Activated T-helper 2 cell treated with anti-CD3 and anti-CD28 coated beads, Interferon-gamma antibody, Interleukin-2, Interleukin-4, amounts not matched to agents 10 μg/mL and 5 μg/mL and 100 μg/mL, durations not matched to agents 14 hours and 24 hours and 36 hours (primary cell): ENCODE measurements around the gene ARID3C. TPM values are rescaled to one million over a fixed set of nuclear protein-coding genes. Genes with fewer than 3 reads are reported as not detected.
A peak's percentile ranks its signal among the peaks of the same experiment; 100 is the strongest.

Source experiments
- DNase-seq: peaks from one replicate; pipeline ENCODE4 v3.0.0; 2021; ENCODE audit warnings: low spot score
- H3K27ac Mint-ChIP-seq: one replicate; pipeline ENCODE4 v1.8.0; 2021; ENCODE audit warnings: mixed read lengths
- H3K27me3 Mint-ChIP-seq: one replicate; pipeline ENCODE4 v1.8.0; 2021; ENCODE audit warnings: low read depth, mixed read lengths
- H3K36me3 Mint-ChIP-seq: one replicate; pipeline ENCODE4 v1.8.0; 2021; ENCODE audit warnings: low read depth, mixed read lengths
- H3K4me1 Mint-ChIP-seq: one replicate; pipeline ENCODE4 v1.8.0; 2021; ENCODE audit warnings: low read depth, mixed read lengths
- H3K4me3 Mint-ChIP-seq: one replicate; pipeline ENCODE4 v1.8.0; 2021; ENCODE audit warnings: low read depth, mild to moderate bottlenecking, moderate library complexity, mixed read lengths
- H3K9me3 Mint-ChIP-seq: one replicate; pipeline ENCODE4 v1.8.0; 2021; ENCODE audit warnings: mixed read lengths
- intact Hi-C: fragments of 100-400 bp; cut with micrococcal nuclease; formaldehyde crosslinking; loops from one replicate; pipeline ENCODE4 v1.15.1; 2023
- total RNA-seq: library from RNA; stranded (reverse); gene quantifications from 2 replicates; pipeline ENCODE4 v1.2.3, GENCODE V29; 2022

ARID3C gene
- total RNA-seq = 0.14 and 0.21 TPM in 2 replicates

GRCh38 chr9:34628656-34629490, at the start of gene ARID3C:
TSS of gene ARID3C (minus strand) at chr9:34629066. CDS start at chr9:34628014, 1,052 bp downstream.
- Mint-ChIP-seq H3K27me3 (peaks cover 58% of the 10 kb centered on the region), H3K27ac (no peak within 1 kb of the TSS), H3K4me1 (peaks cover 8% of the 10 kb centered on the region), H3K4me3 (peak within 1 kb of the TSS; percentile 72), H3K9me3 (no peaks in the 10 kb centered on the region), H3K36me3 (peaks cover 16% of the 10 kb centered on the region)
- DNase-seq = peak; percentile 22
- intact Hi-C loops = no loop called here

GRCh38 chr9:34675869-34676268, 47.0 kb upstream of the ARID3C start:
- intact Hi-C loops = no loop called here
- H3K27ac Mint-ChIP-seq = no peak overlapping the region
- no peaks in the 10 kb centered on the region for H3K9me3 Mint-ChIP-seq
- no peaks in the 10 kb centered on the region for H3K27me3 Mint-ChIP-seq
- no peaks in the 10 kb centered on the region for H3K36me3 Mint-ChIP-seq
- no peak overlapping the region for H3K4me3 Mint-ChIP-seq
- no peaks in the 10 kb centered on the region for H3K4me1 Mint-ChIP-seq
- no peak for DNase-seq

GRCh38 chr9:34675048-34675714, 46.3 kb upstream of the ARID3C start:
- Mint-ChIP-seq H3K27me3 (no peaks in the 10 kb centered on the region), H3K4me1 (no peaks in the 10 kb centered on the region), H3K9me3 (no peaks in the 10 kb centered on the region), H3K4me3 (no peak overlapping the region), H3K36me3 (no peaks in the 10 kb centered on the region), H3K27ac (no peak overlapping the region)
- peak; percentile 31 for DNase-seq
- intact Hi-C loops = no loop called here

GRCh38 chr9:34674440-34674839, 45.6 kb upstream of the ARID3C start:
- Mint-ChIP-seq H3K27ac (no peak overlapping the region), H3K9me3 (peaks cover 5% of the 10 kb centered on the region), H3K27me3 (no peaks in the 10 kb centered on the region), H3K4me3 (no peak overlapping the region), H3K4me1 (no peaks in the 10 kb centered on the region), H3K36me3 (peaks cover 5% of the 10 kb centered on the region)
- DNase-seq = no peak
- intact Hi-C loops = no loop called here

- Mint-ChIP-seq H3K27ac (no peak overlapping the region), H3K4me3 (no peak overlapping the region), H3K36me3 (peaks cover 19% of the 10 kb centered on the region), H3K27me3 (no peaks in the 10 kb centered on the region), H3K9me3 (peaks cover 9% of the 10 kb centered on the region), H3K4me1 (no peaks in the 10 kb centered on the region)
- DNase-seq = no peak
- intact Hi-C loops = no loop called here
Measured at GRCh38 chr9:34671307-34671706, 42.4 kb upstream of the ARID3C start.

- no peak for DNase-seq
- no peak overlapping the region for H3K4me3 Mint-ChIP-seq
- H3K4me1 Mint-ChIP-seq = peaks cover 4% of the 10 kb centered on the region
- H3K27ac Mint-ChIP-seq = no peak overlapping the region
- H3K36me3 Mint-ChIP-seq = peaks cover 19% of the 10 kb centered on the region
- intact Hi-C loops = no loop called here
- no peaks in the 10 kb centered on the region for H3K27me3 Mint-ChIP-seq
- H3K9me3 Mint-ChIP-seq = peaks cover 9% of the 10 kb centered on the region
Measured at GRCh38 chr9:34669809-34670562, 41.1 kb upstream of the ARID3C start.

- Mint-ChIP-seq H3K9me3 (peaks cover 9% of the 10 kb centered on the region), H3K36me3 (peaks cover 34% of the 10 kb centered on the region), H3K27ac (peak overlapping the region; percentile 82), H3K27me3 (no peaks in the 10 kb centered on the region), H3K4me1 (peaks cover 34% of the 10 kb centered on the region), H3K4me3 (peak overlapping the region; percentile 85)
- DNase-seq = peak; percentile 83
- intact Hi-C loops = loop anchor here (2.0 kb wide), 2 partner anchors 19 to 27 kb away; partner anchors contain the start of gene GALT
Measured at GRCh38 chr9:34665381-34666250, 36.8 kb upstream of the ARID3C start.

GRCh38 chr9:34665067-34665380, 36.2 kb upstream of the ARID3C start:
- Mint-ChIP-seq H3K4me1 (peaks cover 34% of the 10 kb centered on the region), H3K9me3 (peaks cover 9% of the 10 kb centered on the region), H3K4me3 (peak overlapping the region; percentile 85), H3K36me3 (peaks cover 37% of the 10 kb centered on the region), H3K27ac (peak overlapping the region; percentile 77), H3K27me3 (no peaks in the 10 kb centered on the region)
- intact Hi-C loops = loop anchor here (2.0 kb wide), 2 partner anchors 18 to 26 kb away; partner anchors contain the start of gene GALT
- DNase-seq = no peak

- intact Hi-C loops = loop anchor here (1.0 to 2.0 kb wide), 3 partner anchors 18 to 38 kb away; partner anchors contain the start of gene GALT
- H3K27me3 Mint-ChIP-seq = no peaks in the 10 kb centered on the region
- peaks cover 5% of the 10 kb centered on the region for H3K9me3 Mint-ChIP-seq
- H3K4me1 Mint-ChIP-seq = peaks cover 34% of the 10 kb centered on the region
- peak overlapping the region; percentile 85 for H3K4me3 Mint-ChIP-seq
- DNase-seq = peak; percentile 70
- H3K36me3 Mint-ChIP-seq = peaks cover 32% of the 10 kb centered on the region
- H3K27ac Mint-ChIP-seq = peak overlapping the region; percentile 77
Measured at GRCh38 chr9:34664281-34665066, 35.6 kb upstream of the ARID3C start.

- Mint-ChIP-seq H3K36me3 (peaks cover 24% of the 10 kb centered on the region), H3K4me3 (peak overlapping the region; percentile 31), H3K4me1 (peaks cover 34% of the 10 kb centered on the region), H3K27ac (peak overlapping the region; percentile 77), H3K27me3 (no peaks in the 10 kb centered on the region), H3K9me3 (no peaks in the 10 kb centered on the region)
- intact Hi-C loops = no loop called here
- DNase-seq = peak; percentile 28
Measured at GRCh38 chr9:34663303-34663605, 34.4 kb upstream of the ARID3C start.

GRCh38 chr9:34662526-34663302, 33.8 kb upstream of the ARID3C start, which contains the start of gene CCL27:
TSS of gene CCL27 (minus strand) at chr9:34662657. CDS start at chr9:34662633, 24 bp downstream.
- no peak for DNase-seq
- Mint-ChIP-seq H3K36me3 (peaks cover 19% of the 10 kb centered on the region), H3K9me3 (no peaks in the 10 kb centered on the region), H3K27ac (peak within 1 kb of the TSS; percentile 77), H3K4me1 (peaks cover 34% of the 10 kb centered on the region), H3K27me3 (no peaks in the 10 kb centered on the region), H3K4me3 (peak within 1 kb of the TSS; percentile 31)
- intact Hi-C loops = no loop called here
